Skin epidermis (tissue), 12 donors: Measurements from ENCODE around the gene MPZL3.
"Not testable (repeated sequence)": the region's sequence is repeated elsewhere in the genome, so short reads cannot be mapped to it uniquely, and the experiment has no call there.

Source experiments
- H3K27ac ChIP-seq, 21 experiments: fragments of 200-600 bp; sonication (generic) in 11 of 21; one replicate each; pipeline ENCODE4 v1.5.0; 2020; ENCODE audit warnings: mild to moderate bottlenecking in 3 of 21, inconsistent platforms in 2 of 21, moderate library complexity in 2 of 21
- H3K4me3 ChIP-seq, 7 experiments: fragments of 200-600 bp; sonication (generic) in 2 of 7; one replicate each; pipeline ENCODE4 v1.5.0; 2020; ENCODE audit warnings: inconsistent platforms in 2 of 7, mild to moderate bottlenecking in 2 of 7, moderate library complexity in 1 of 7

MPZL3 gene

GRCh38 chr11:118200901-118201680 is 51.1 kb downstream of the MPZL3 start:
- Histone ChIP-seq H3K27ac (peak overlapping the region in 3 of 21 experiments; percentile 65 to 70 (median 67)), H3K4me3 (no peak overlapping the region)

DNA sequence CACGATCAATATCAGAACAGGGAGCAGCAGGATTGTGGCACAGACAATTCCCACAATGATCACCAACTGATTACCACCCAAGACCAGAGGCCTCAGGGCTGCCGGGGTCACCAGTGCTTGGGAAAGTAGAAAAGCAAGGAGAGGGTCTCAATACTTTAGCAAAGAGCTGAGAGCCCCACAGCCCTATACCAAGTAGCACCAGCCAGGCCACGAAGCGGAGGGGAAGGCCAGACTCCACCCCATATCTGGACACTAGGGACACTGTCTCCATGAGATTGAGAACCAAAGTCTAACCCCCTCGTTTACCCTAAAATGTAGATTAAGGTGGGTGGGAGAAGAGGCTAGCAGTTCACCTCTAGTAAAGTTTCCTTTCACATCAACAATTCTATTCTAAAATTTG is 51.7 kb downstream of the MPZL3 start:
- Histone ChIP-seq H3K4me3 (no peak overlapping the region), H3K27ac (peak overlapping the region in 1 of 21 experiments; percentile 4)

GRCh38 chr11:118199135-118199534 is 53.0 kb downstream of the MPZL3 start:
- Histone ChIP-seq H3K27ac (peak overlapping the region in 1 of 21 experiments; percentile 2), H3K4me3 (no peak overlapping the region)

DNA sequence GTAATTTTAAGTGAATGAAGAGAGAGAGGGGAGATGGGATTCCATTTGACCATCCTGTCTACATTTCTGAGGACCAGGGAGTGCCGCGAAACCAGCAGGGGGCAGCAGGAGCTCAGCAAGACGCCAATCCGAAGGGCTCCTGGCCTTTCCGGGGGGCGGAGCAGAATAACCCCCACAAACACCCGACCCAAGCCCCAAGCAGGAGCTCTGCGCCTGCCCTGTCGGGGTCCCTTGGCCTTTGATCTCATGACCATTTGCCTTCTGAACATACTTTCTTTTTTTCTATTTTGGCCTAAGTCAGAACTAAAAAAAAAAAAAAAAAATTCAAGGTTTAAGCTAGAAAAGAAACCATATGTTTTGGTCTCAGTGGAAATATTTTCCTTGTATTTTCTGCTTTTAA is 53.8 kb downstream of the MPZL3 start:
- Histone ChIP-seq H3K27ac (peak overlapping the region in 3 of 21 experiments; percentile 2 to 45 (median 34)), H3K4me3 (no peak overlapping the region)

DNA sequence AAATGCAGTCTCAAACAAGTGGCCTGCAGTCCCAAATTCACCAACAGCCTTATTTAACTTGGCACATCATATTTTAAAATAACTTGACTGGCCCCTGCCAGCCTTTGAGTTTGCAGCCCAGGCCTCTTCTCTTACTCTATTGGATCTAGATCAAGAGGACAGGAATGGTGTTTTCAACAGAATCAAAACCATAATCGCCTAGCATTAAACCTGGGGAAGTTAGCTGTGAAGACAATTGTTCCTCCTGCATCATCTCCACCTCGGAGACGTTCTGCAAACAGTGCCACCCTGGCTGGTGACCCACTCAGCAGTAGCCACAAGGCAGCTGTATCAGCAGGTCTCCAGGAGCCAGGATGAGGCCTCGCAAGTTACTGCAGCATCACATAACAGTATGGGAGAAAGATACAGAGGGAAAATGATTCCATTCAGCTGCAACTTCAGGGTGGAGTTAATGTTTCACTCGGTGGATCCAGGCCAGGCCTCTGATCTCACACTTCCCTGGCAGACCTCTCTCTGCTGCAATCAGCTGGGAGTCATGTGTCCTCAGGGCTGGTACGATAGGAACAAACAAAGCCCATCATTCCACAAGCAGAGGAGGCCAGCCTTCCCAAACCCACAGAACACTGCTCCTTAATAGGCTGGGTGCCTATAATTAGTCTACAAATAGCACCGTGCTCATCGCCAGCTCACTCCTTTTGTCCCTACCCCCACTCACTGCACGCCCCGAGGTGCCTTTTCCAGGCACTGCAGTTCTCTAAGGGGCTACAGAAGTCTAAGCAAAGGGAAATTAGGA is 57.1 kb downstream of the MPZL3 start:
- H3K4me3 ChIP-seq, result no peak overlapping the region
- peak overlapping the region in 9 of 21 experiments; percentile 1 to 65 (median 5) for H3K27ac ChIP-seq

DNA sequence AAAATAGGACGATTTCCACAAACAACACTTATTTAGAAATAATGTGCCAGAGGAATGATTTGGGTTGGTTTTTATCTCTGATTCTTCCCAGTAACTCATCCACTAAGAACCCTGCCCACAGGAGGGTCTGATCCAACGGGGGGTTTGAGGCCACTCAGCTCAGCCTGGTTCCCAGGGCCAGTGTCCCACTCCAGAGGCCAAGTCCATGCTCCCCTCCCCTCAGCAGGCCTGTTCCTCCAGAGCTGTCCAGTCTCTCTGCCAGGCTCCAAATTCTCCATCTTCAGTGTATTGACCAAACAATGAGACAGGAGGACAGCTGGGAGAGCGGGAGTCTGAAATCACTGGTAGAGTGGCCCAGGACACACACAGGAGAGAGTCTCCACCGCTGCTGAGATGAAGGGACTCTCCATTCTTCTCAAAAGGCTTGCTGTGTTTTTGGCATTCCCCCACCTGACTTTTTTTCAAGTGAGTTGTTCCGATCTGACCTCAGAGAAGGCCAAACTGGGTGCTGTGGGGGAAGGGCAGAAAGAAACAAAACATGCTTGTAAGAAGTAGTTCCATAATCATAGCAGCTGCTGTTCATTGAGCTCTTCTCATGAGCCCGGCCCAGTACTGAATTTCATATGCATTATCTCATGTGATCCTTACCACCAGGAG is 58.1 kb downstream of the MPZL3 start:
- no peak overlapping the region for H3K4me3 ChIP-seq
- H3K27ac ChIP-seq, result peak overlapping the region in 3 of 21 experiments; percentile 5 to 46 (median 26)

- not testable (repeated sequence) for H3K4me3 ChIP-seq, H3K27ac ChIP-seq
Observed at GRCh38 chr11:118192817-118193216, 59.3 kb downstream of the MPZL3 start.

DNA sequence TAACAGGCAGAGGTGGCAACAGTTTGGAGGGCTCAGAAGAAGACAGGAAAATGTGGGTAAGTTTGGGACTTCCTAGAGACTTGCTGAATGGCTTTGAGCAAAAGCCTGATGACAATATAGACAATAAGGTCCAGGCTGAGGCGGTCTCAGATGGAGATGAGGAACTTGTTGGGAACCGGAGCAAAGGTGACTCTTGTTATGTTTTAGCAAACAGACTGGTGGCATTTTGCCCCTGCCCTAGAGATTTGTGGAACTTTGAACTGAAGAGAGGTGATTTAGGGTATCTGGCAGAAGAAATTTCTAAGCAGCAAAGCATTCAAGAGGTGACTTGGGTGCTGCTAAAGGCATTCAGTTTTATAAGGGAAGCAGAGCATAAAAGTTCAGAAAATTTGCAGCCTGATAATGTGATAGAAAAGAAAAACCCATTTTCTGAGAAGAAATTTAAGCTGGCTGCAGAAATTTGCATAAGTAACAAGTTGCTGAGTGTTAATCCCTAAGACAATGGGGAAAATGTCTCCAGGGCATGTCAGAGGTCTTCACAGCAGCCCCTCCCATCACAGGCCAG is 61.1 kb downstream of the MPZL3 start:
- H3K27ac ChIP-seq, H3K4me3 ChIP-seq: not testable (repeated sequence)

- Histone ChIP-seq H3K4me3 (no peak overlapping the region), H3K27ac (no peak overlapping the region)
Observed at GRCh38 chr11:118186346-118187107, 65.6 kb downstream of the MPZL3 start.

GRCh38 chr11:118184784-118185579 is 67.2 kb downstream of the MPZL3 start:
- Histone ChIP-seq H3K4me3 (no peak overlapping the region), H3K27ac (no peak overlapping the region)

GRCh38 chr11:118183691-118184090 is 68.5 kb downstream of the MPZL3 start:
- not testable (repeated sequence) for H3K27ac ChIP-seq, H3K4me3 ChIP-seq

- peak overlapping the region in 6 of 21 experiments; percentile 7 to 60 (median 30) for H3K27ac ChIP-seq
- no peak overlapping the region for H3K4me3 ChIP-seq
Observed at GRCh38 chr11:118180300-118180703, 71.9 kb downstream of the MPZL3 start.

- peak overlapping the region in 1 of 21 experiments; percentile 81 for H3K27ac ChIP-seq
Observed at GRCh38 chr11:118176778-118177134, 75.4 kb downstream of the MPZL3 start.

More at GRCh38 chr11:118176778-118177134, 75.4 kb downstream of the MPZL3 start:
- H3K4me3 ChIP-seq, result no peak overlapping the region
